ENCODE measurements around the gene RFT1. TPM values are rescaled to one million over a fixed set of nuclear protein-coding genes. Genes with fewer than 3 reads are reported as not detected.

The RFT1 gene
- total RNA-seq, 1 experiment from 2014 or later = 33.6 TPM

DNA sequence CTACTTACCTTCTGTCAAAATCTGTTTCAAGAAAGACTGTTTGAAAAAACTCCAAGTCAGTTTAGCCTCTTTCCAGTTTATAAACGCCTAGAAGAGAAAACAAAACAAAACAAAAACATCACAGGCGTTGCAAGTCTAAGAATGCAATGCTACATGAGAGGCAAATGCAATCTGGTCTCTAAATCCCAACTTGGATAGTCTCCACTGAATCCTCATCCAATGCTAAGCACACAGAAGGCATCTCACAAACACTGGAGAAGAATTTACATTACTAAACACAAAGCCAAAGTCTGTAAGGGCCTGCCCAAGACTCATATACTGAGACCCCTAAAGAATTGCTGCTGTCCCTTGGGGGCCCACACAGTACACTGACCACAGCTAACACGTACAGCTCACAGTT, 18.4 kb downstream of the RFT1 start:
- Histone ChIP-seq H3K9ac (ENCODE audit: low read length) (no peak overlapping the region), H3K4me3 (replicated peaks in 1 of 2; ENCODE audit: low read depth in 1 of 2, low read length in 2 of 2) (no peak overlapping the region), H3K27me3 (ENCODE audit: insufficient read depth, low read length) (no peaks in the 10 kb centered on the region), H2AFZ (ENCODE audit: low read depth, low read length, poor library complexity, severe bottlenecking) (no peak overlapping the region), H3K79me2 (ENCODE audit: insufficient read depth, low read length) (no peaks in the 10 kb centered on the region), H3K4me1 (ENCODE audit: control insufficient read depth in 1 of 2, insufficient read depth in 2 of 2, low read length in 2 of 2) (no peaks in the 10 kb centered on the region; a peak in 1 of 4 replicates), H3K9me2 (ENCODE audit: insufficient read depth) (no peaks in the 10 kb centered on the region), H3K4me2 (ENCODE audit: low read length) (no peak overlapping the region), H3K36me3 (ENCODE audit: control insufficient read depth in 1 of 2, insufficient read depth in 2 of 2, low read length in 2 of 2) (peaks cover 5 to 20% of the 10 kb centered on the region in 2 experiments; a peak in 1 of 4 replicates), H3K27ac (ENCODE audit: low read depth, low read length) (no peak overlapping the region), H4K20me1 (ENCODE audit: insufficient read depth) (no peaks in the 10 kb centered on the region), H3K9me3 (ENCODE audit: control insufficient read depth in 1 of 2, insufficient read depth in 1 of 2, low read depth in 1 of 2, low read length in 2 of 2) (no peaks in the 10 kb centered on the region)
- DNase-seq (ENCODE audit: low read depth, low spot score) = no peak
- no TSS peak for BruUV-seq (replicated peaks)
- TF ChIP-seq TCF7L2 (IDR thresholded peaks at IDR 0.05; ENCODE audit: borderline replicate concordance, extremely low read depth, insufficient read depth, insufficient read length) (no peak), RAD21 (IDR thresholded peaks at IDR 0.05; ENCODE audit: low read depth) (no peak), ZNF274 (IDR thresholded peaks at IDR 0.05; ENCODE audit: low read depth, low read length) (no peak), SIN3A (IDR thresholded peaks at IDR 0.05; ENCODE audit: low read depth) (no peak), CEBPB (IDR thresholded peaks at IDR 0.05; ENCODE audit: low read depth) (no peak), EZH2 (IDR thresholded peaks at IDR 0.05) (no peak), POLR2AphosphoS5 (IDR thresholded peaks at IDR 0.05; ENCODE audit: low read depth, low read length) (no peak), EZH2phosphoT487 (IDR thresholded peaks at IDR 0.05; ENCODE audit: borderline replicate concordance) (no peak), EGR1 (IDR thresholded peaks at IDR 0.05; ENCODE audit: low read depth) (no peak), ELF1 (IDR thresholded peaks at IDR 0.05; ENCODE audit: borderline replicate concordance, low read depth) (no peak)
- TF ChIP-seq, protein P1, sequence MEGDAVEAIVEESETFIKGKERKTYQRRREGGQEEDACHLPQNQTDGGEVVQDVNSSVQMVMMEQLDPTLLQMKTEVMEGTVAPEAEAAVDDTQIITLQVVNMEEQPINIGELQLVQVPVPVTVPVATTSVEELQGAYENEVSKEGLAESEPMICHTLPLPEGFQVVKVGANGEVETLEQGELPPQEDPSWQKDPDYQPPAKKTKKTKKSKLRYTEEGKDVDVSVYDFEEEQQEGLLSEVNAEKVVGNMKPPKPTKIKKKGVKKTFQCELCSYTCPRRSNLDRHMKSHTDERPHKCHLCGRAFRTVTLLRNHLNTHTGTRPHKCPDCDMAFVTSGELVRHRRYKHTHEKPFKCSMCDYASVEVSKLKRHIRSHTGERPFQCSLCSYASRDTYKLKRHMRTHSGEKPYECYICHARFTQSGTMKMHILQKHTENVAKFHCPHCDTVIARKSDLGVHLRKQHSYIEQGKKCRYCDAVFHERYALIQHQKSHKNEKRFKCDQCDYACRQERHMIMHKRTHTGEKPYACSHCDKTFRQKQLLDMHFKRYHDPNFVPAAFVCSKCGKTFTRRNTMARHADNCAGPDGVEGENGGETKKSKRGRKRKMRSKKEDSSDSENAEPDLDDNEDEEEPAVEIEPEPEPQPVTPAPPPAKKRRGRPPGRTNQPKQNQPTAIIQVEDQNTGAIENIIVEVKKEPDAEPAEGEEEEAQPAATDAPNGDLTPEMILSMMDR (IDR thresholded peaks at IDR 0.05 in 2 of 3, conservative IDR thresholded peaks at IDR 0.05 in 1 of 3; ENCODE audit: borderline replicate concordance in 1 of 3, insufficient read depth in 1 of 3, low read depth in 2 of 3, low read length in 2 of 3) = no peak
- TF ChIP-seq, protein P2, sequence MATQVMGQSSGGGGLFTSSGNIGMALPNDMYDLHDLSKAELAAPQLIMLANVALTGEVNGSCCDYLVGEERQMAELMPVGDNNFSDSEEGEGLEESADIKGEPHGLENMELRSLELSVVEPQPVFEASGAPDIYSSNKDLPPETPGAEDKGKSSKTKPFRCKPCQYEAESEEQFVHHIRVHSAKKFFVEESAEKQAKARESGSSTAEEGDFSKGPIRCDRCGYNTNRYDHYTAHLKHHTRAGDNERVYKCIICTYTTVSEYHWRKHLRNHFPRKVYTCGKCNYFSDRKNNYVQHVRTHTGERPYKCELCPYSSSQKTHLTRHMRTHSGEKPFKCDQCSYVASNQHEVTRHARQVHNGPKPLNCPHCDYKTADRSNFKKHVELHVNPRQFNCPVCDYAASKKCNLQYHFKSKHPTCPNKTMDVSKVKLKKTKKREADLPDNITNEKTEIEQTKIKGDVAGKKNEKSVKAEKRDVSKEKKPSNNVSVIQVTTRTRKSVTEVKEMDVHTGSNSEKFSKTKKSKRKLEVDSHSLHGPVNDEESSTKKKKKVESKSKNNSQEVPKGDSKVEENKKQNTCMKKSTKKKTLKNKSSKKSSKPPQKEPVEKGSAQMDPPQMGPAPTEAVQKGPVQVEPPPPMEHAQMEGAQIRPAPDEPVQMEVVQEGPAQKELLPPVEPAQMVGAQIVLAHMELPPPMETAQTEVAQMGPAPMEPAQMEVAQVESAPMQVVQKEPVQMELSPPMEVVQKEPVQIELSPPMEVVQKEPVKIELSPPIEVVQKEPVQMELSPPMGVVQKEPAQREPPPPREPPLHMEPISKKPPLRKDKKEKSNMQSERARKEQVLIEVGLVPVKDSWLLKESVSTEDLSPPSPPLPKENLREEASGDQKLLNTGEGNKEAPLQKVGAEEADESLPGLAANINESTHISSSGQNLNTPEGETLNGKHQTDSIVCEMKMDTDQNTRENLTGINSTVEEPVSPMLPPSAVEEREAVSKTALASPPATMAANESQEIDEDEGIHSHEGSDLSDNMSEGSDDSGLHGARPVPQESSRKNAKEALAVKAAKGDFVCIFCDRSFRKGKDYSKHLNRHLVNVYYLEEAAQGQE (IDR thresholded peaks at IDR 0.05; ENCODE audit: low read depth) = no peak
- ChIA-PET POLR2A (no interaction called here), CTCF (interaction anchor here (1.3 to 1.6 kb wide), 2 partner anchors 85 to 258 kb away, joined by 3 to 4 read pairs; no protein-coding TSS in a partner anchor), RAD21 (ENCODE audit: low non-redundant PET in 1 of 2, low total read pairs in 2 of 2, uncharacterized antibody in 2 of 2, unreplicated experiment in 2 of 2) (no interaction called here)
- intact Hi-C loops (cut with micrococcal nuclease) = loop anchor here (10.0 kb wide), 1 partner anchor 603 kb away; no protein-coding TSS in a partner anchor
- ATAC-seq = no peak
